ENCODE data around the gene SELENOI. TPM values are rescaled to one million over a fixed set of nuclear protein-coding genes. Genes with fewer than 3 reads are reported as not detected.

SELENOI gene
- total RNA-seq, 2 donors from 2014 or later = 38.5 to 64.0 TPM

DNA sequence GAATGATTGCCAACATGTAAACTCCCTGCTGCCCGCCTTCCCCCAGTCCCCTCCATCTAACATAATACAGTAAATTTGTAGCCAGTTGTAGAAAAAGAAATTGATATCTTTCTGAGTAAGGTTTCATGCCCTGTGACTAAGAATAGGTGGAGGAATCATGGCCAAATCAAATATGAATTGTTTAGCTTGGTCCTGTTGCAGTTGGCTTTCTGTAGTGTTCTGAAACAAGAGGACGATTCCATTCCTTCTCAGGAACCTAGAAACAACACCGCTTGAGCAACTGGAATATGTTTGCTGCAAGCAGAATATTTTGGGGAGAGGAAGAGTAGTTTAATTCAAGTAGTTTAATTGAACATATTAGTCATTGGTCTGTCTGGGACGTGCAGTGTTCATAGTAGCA lies 48.8 kb downstream of the SELENOI start:
- no peak overlapping the region for H3K4me3 Mint-ChIP-seq
- H3K27me3 Mint-ChIP-seq = no peaks in the 10 kb centered on the region
- H3K36me3 Mint-ChIP-seq = peaks cover 15% of the 10 kb centered on the region
- no peak for DNase-seq (ENCODE audit: low spot score)
- H3K27ac Mint-ChIP-seq = no peak overlapping the region
- peaks cover 4 to 5% of the 10 kb centered on the region in 2 donors for H3K4me1 Mint-ChIP-seq (ENCODE audit: low read depth in 2 of 2)
- H3K9me3 Mint-ChIP-seq = no peaks in the 10 kb centered on the region
- ATAC-seq = no peak

DNA sequence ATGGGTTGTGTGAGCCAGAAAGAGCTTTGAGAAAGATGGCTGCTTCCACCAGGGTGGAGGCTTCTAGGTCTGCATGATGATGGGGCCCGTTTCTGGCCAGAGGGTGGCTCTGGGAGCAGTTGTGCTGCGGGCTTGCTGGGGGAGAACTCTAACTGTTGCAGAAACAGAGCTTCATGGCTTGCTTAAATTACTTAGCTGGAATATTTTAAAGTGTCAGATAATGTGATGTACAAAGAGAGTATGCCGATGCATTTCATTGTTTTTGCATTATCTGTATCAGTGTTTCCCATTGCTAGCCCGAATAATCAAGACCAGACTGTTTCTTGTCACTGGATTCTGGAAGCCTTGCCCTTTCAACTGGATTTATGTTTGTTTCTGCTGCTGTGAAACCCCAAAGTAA lies 49.5 kb downstream of the SELENOI start:
- Mint-ChIP-seq H3K4me3 (no peak overlapping the region), H3K4me1 (ENCODE audit: low read depth in 2 of 2) (peaks cover 9 to 10% of the 10 kb centered on the region in 2 donors), H3K27ac (no peak overlapping the region), H3K27me3 (no peaks in the 10 kb centered on the region), H3K36me3 (peaks cover 8% of the 10 kb centered on the region), H3K9me3 (no peaks in the 10 kb centered on the region)
- DNase-seq (ENCODE audit: low spot score) (no peak), ATAC-seq (no peak)

DNA sequence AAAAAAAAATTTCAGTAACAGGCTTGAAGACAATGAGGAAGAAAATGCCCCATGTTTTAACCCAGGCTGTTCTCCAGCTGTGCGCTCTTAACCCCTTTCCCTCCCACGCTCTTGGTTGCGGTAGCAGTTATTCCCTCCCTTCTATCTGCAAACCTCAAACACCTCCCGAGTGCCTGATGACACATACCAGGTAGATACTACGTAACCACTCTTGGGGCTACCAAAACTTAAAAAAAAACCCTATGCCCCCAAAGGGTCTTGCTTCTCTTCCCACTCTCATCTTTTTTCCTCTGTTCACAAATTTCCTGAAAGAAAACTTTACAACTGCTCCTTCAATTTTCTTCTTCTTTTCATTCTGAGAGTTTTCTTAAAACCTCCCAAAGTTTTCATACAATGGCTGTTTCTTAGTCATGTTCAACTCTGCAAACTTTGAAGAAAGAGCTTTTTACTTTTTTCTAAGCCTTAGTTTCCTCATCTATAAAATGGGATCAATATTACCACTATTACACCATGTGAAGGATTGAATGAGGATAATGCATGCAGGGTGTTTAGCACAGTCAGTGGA lies 50.9 kb downstream of the SELENOI start:
- DNase-seq (ENCODE audit: low spot score) = no peak
- no peak for ATAC-seq
- Mint-ChIP-seq H3K4me3 (no peak overlapping the region), H3K27me3 (no peaks in the 10 kb centered on the region), H3K36me3 (peaks cover 5% of the 10 kb centered on the region), H3K27ac (peak overlapping the region in 1 of 2 donors; percentile 13), H3K9me3 (no peaks in the 10 kb centered on the region), H3K4me1 (ENCODE audit: low read depth in 2 of 2) (peaks cover 9 to 10% of the 10 kb centered on the region in 2 donors)

DNA sequence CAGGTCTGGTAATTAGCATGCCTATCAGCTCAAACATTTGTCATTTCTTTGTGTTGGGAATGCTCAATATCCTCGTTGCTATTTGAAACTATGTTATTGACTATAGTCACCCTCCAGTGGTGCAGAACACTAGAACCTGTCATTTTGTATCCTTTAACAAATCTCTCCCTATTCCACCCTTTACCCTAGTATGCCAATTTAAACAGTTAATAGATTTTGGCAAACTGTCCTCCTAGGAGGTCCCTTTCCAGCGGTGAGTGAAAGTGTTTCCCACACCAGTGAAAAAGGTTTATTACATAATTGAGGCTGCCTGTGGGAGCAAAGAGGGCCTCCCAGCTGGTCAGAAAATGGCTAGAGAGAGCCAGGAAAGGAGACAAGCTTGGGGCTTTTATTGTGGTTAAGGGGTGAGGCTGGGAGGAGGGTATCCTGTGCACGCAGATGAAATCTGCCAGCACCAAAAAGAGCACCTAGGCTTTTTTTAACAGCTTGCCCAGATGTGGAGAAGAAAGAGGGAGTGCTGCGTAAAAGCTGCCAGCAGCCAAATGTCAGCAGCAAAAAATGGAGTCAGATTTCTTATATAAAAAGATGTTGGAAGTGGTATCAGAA lies 53.9 kb downstream of the SELENOI start:
- ATAC-seq (no peak), DNase-seq (ENCODE audit: low spot score) (no peak)
- no peaks in the 10 kb centered on the region for H3K9me3 Mint-ChIP-seq
- H3K4me1 Mint-ChIP-seq (ENCODE audit: low read depth in 2 of 2) = peaks cover 9 to 10% of the 10 kb centered on the region in 2 donors
- H3K27ac Mint-ChIP-seq = no peak overlapping the region
- peaks cover 5% of the 10 kb centered on the region for H3K36me3 Mint-ChIP-seq
- H3K4me3 Mint-ChIP-seq = no peak overlapping the region
- no peaks in the 10 kb centered on the region for H3K27me3 Mint-ChIP-seq

DNA sequence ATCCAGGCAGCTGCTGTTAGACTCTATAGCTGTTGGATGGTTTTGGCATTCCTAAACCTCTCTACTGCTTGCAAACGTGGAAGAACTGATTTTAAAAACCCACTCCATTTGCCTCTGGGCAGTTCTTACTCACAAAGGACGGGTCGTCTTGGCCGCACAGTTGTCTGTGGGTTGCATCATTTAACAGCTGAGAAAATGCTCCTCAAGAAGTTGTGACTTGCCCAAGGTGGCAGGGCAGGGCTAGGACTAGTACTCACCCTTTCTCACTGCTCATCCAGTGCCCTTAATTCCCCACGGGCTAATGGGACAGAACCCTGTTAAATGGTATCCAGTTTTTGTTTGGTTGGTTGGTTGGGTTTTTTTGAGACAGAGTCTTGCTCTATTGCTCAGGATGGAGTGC lies 54.8 kb downstream of the SELENOI start:
- H3K27ac Mint-ChIP-seq = no peak overlapping the region
- H3K9me3 Mint-ChIP-seq = no peaks in the 10 kb centered on the region
- peaks cover 5% of the 10 kb centered on the region for H3K36me3 Mint-ChIP-seq
- H3K27me3 Mint-ChIP-seq = peaks cover 0 to 4% of the 10 kb centered on the region in 2 donors
- ATAC-seq (no peak), DNase-seq (ENCODE audit: low spot score) (no peak)
- peaks cover 9 to 10% of the 10 kb centered on the region in 2 donors for H3K4me1 Mint-ChIP-seq (ENCODE audit: low read depth in 2 of 2)
- no peak overlapping the region for H3K4me3 Mint-ChIP-seq

DNA sequence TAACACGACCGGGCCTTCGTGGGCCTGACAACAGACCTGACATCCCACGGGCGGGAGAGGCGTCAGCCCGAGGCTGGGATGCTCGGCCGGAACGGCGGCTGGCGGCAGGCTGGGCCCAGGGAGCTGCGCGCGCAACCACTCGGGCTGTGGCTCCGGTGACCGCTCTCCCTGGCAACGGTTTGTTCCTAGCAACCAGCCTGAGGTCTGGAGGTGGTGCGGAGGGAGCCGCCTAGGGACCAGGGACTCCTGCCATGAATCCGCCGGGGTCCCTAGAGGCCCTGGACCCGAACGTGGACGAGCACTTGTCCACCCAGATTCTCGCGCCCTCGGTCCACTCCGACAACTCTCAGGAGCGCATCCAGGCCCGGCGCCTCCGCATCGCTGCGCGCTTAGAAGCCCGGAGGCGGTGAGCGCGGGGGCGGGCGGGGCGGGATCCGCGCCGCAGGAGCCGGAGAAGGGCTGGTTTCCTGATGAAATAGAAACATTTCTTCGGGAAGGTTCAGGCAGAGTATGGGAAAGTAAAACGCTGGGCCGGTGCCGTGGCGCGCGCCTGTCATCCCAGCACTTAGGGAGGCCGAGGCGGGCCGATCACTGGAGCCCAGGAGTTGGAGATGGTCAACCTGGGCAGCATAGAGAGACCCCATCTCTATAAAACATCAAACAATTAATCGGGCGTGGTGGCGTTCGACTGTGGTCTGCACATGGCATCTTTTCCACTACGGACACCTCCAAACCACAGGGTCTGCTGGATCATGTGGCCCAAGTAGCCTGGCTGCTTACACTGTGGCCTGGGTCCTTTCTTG lies 56.0 kb downstream of the SELENOI start, which contains the start of gene DRC1:
DRC1 (plus strand) TSS at position 182 of the 803 bp plus-strand sequence; CDS start at position 252, 70 bp downstream.
- peak; percentile 57 to 59 for ATAC-seq
- H3K4me1 Mint-ChIP-seq (ENCODE audit: low read depth in 2 of 2) = peaks cover 6 to 7% of the 10 kb centered on the region in 2 donors
- H3K27me3 Mint-ChIP-seq = peaks cover 0 to 5% of the 10 kb centered on the region in 2 donors
- H3K4me3 Mint-ChIP-seq = no peak within 1 kb of the TSS
- H3K9me3 Mint-ChIP-seq = no peaks in the 10 kb centered on the region
- DNase-seq (ENCODE audit: low spot score) = no peak
- H3K27ac Mint-ChIP-seq = no peak within 1 kb of the TSS
- peaks cover 3% of the 10 kb centered on the region for H3K36me3 Mint-ChIP-seq

DNA sequence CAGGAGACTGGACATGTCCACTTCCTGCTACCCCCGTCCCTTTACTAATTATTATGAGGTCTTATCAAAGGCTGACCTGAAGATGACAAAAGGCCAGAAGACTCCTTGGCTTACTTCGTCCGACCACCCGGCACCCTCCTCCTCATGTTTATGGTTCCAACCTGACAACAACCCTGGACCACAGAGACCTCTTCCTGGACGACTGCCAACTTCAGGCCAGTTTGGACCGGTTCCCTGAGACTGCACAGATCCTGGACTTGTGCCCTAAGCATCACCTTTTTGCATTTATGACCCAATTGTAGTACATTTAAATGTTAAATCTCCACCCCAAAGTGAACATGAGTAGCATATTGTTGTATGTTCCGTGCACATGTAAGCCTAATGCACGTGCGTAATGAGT lies 61.6 kb downstream of the SELENOI start:
- Mint-ChIP-seq H3K36me3 (no peaks in the 10 kb centered on the region), H3K27me3 (peaks cover 8 to 15% of the 10 kb centered on the region in 2 donors), H3K4me1 (ENCODE audit: low read depth in 2 of 2) (peaks cover 9 to 12% of the 10 kb centered on the region in 2 donors), H3K27ac (no peak overlapping the region), H3K9me3 (no peaks in the 10 kb centered on the region), H3K4me3 (no peak overlapping the region)
- ATAC-seq (no peak), DNase-seq (ENCODE audit: low spot score) (no peak)

DNA sequence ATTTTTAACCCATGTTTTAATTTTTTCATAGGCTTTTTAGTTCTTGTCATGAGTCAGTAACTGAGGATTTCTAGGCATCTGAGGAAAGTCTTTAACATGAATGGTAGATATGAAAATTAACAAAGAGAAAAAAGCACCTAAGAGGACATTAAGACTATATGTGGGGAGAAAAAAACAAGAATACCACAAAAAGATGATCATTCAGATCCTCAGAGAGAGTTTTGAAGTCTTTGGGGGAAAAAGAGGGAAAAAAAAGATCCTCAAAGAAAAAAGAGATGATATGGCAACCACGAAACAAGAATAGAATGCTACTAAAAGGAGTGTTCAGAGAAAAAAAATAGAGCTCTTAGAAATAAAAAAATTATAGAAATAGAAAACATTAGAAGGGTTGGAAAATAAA lies 63.8 kb downstream of the SELENOI start:
- Mint-ChIP-seq H3K27me3 (peaks cover 8 to 15% of the 10 kb centered on the region in 2 donors), H3K4me1 (ENCODE audit: low read depth in 2 of 2) (peaks cover 9 to 13% of the 10 kb centered on the region in 2 donors), H3K36me3 (no peaks in the 10 kb centered on the region), H3K27ac (no peak overlapping the region), H3K9me3 (no peaks in the 10 kb centered on the region), H3K4me3 (no peak overlapping the region)
- no peak for ATAC-seq
- no peak for DNase-seq (ENCODE audit: low spot score)

DNA sequence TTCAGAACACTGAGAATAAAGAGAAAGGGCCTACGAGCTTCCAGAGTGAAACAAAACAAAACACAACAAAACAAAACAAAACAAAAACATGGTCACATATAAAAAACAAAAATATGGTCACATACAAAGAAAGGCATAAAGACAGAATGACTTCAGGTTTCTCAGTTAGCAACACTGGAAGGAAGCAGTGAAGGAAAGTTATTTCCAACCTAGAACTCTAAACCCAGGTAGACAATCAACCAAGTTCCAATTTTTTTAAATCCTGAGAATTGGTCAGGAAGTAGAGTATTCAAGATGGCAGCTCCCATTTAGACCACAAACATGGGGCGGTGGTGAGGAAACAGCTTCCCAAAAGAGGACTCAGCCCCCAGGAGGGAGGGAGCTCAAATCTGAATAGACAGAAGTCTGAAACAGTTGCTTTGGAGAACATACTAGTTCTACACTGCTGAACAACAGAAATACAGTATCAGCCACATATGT lies 64.9 kb downstream of the SELENOI start:
- Mint-ChIP-seq H3K27me3 (peaks cover 8 to 10% of the 10 kb centered on the region in 2 donors), H3K9me3 (no peaks in the 10 kb centered on the region), H3K36me3 (no peaks in the 10 kb centered on the region), H3K4me3 (peak overlapping the region; percentile 7), H3K27ac (no peak overlapping the region), H3K4me1 (ENCODE audit: low read depth in 2 of 2) (peaks cover 9 to 13% of the 10 kb centered on the region in 2 donors)
- ATAC-seq (no peak), DNase-seq (ENCODE audit: low spot score) (no peak)

DNA sequence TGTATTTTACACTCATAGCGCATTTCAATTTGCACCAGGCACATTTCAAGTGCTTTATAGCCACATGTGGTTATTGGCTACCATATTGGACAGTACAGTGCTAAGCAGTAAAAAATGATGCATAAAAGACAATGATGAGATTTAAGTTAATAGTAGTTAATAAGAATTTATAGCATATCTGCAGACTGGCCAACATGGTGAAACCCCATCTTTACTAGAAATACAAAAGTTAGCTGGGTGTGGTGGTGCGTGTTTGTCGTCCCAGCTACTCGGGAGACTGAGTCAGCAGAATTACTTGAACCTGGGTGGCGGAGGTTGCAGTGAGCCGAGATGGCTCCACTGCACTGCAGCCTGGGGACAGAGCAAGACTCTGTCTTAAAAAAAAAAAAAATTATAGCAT lies 65.5 kb downstream of the SELENOI start:
- H3K27me3 Mint-ChIP-seq = peaks cover 8 to 10% of the 10 kb centered on the region in 2 donors
- ATAC-seq (no peak), DNase-seq (ENCODE audit: low spot score) (no peak)
- H3K9me3 Mint-ChIP-seq = no peaks in the 10 kb centered on the region
- H3K4me1 Mint-ChIP-seq (ENCODE audit: low read depth in 2 of 2) = peaks cover 9 to 13% of the 10 kb centered on the region in 2 donors
- H3K27ac Mint-ChIP-seq = peak overlapping the region; percentile 44 to 61
- no peaks in the 10 kb centered on the region for H3K36me3 Mint-ChIP-seq
- peak overlapping the region; percentile 83 for H3K4me3 Mint-ChIP-seq

DNA sequence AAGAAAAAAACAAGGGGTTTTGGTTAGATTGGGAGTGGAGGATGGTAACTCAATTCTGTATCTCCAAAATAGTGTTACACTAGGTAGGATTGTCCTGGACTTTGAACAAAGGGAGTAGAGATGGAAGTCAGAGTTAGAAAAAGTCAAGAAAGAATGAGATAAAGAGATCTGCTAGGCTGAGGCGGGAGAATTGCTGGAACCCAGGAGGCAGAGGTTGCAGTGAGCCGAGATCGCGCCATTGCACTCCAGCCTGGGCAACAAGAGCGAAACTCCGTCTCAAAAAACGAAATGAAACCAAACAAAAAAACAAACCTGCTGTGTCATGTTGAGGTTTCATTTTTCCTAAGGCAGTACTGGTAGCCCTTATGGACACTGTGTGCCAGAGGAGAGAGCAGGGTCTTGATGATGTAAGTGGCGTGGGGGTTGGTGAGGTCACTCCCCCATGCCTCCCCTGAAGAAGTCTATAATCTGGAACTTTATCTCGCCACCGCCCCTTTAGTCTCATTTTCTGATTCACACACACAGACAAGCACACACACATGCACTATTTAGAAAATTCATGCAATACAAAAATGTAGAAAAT lies 66.2 kb downstream of the SELENOI start:
- no peak for DNase-seq (ENCODE audit: low spot score)
- peaks cover 7 to 8% of the 10 kb centered on the region in 2 donors for H3K27me3 Mint-ChIP-seq
- H3K27ac Mint-ChIP-seq = peak overlapping the region; percentile 44 to 61
- peaks cover 9 to 13% of the 10 kb centered on the region in 2 donors for H3K4me1 Mint-ChIP-seq (ENCODE audit: low read depth in 2 of 2)
- H3K9me3 Mint-ChIP-seq = no peaks in the 10 kb centered on the region
- H3K36me3 Mint-ChIP-seq = no peaks in the 10 kb centered on the region
- ATAC-seq = peak; percentile 88 to 90
- peak overlapping the region; percentile 83 for H3K4me3 Mint-ChIP-seq

DNA sequence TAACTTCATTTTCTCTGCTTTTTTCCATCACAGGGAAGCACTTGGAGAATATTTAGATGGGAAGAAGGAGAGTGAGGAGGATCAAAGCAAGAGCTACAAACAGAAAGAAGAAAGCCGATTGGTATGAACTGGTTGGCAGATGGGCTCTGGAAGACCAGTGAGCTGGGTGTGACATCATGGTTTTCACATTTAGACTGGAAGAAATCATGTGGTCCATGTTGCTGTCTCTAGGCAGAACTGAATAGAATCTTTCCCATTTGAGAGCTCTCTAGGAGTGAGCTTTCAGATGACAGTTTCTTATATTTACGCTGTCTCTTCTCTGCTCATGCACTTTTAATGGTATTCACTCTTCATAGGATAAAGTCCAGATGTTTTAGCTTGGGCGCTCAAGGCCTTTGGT lies 68.4 kb downstream of the SELENOI start:
- no peaks in the 10 kb centered on the region for H3K36me3 Mint-ChIP-seq
- no peak for DNase-seq (ENCODE audit: low spot score)
- peaks cover 9 to 13% of the 10 kb centered on the region in 2 donors for H3K4me1 Mint-ChIP-seq (ENCODE audit: low read depth in 2 of 2)
- no peak for ATAC-seq
- H3K9me3 Mint-ChIP-seq = no peaks in the 10 kb centered on the region
- no peak overlapping the region for H3K4me3 Mint-ChIP-seq
- H3K27ac Mint-ChIP-seq = no peak overlapping the region
- H3K27me3 Mint-ChIP-seq = peaks cover 0 to 5% of the 10 kb centered on the region in 2 donors

DNA sequence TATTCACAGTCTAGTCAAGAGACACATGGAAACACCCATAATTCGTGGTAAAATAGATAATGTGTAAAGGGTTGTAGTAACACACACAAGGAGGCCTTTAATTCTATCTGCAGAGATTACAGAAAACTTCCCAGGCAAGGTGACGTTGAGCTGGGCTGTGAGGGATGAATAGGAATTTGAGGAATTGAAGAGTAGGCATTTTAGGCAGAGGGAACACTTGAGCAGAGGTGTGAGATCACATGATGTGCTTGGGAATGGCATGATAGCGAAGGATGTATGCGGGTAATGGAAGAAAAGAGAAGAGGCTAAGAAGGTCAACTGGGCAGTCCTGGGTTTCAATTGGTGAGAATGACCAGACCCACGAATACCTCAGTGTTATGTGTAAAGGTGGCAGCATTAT lies 76.0 kb downstream of the SELENOI start:
- ATAC-seq = no peak
- H3K4me1 Mint-ChIP-seq (ENCODE audit: low read depth in 2 of 2) = no peaks in the 10 kb centered on the region
- H3K36me3 Mint-ChIP-seq = no peaks in the 10 kb centered on the region
- H3K4me3 Mint-ChIP-seq = no peak overlapping the region
- no peak for DNase-seq (ENCODE audit: low spot score)
- H3K9me3 Mint-ChIP-seq = no peaks in the 10 kb centered on the region
- peaks cover 12 to 13% of the 10 kb centered on the region in 2 donors for H3K27me3 Mint-ChIP-seq
- no peak overlapping the region for H3K27ac Mint-ChIP-seq

All from natural killer cell treated with Interleukin-12 subunit alpha and Interleukin-12 subunit beta and Interleukin-15 and Interleukin-18, amount 100 ng/mL, for 72 hours (primary cell).